ENCODE measurements around the gene RNASET2. TPM values are rescaled to one million over a fixed set of nuclear protein-coding genes. Genes with fewer than 3 reads are reported as not detected.

RNASET2 gene
- total and polyA plus RNA-seq, 2 donors from 2014 or later: 50.7 to 69.0 TPM

GRCh38 chr6:166977621-166978525 is 21.5 kb upstream of the RNASET2 start:
- no peaks in the 10 kb centered on the region for H3K36me3 ChIP-seq (ENCODE audit: control insufficient read depth in 2 of 3, insufficient read depth in 3 of 3, low read length in 3 of 3)
- intact Hi-C loops (cut with DNase I): no loop called here

GRCh38 chr6:166976636-166977035 is 20.3 kb upstream of the RNASET2 start:
- H3K9me3 ChIP-seq (ENCODE audit: control insufficient read depth in 2 of 3, insufficient read depth in 1 of 3, low read length in 3 of 3): no peaks in the 10 kb centered on the region
- H3K4me1 ChIP-seq (ENCODE audit: control insufficient read depth in 2 of 3, insufficient read depth in 2 of 3, low read depth in 1 of 3, low read length in 3 of 3): no peaks in the 10 kb centered on the region
- no peak overlapping the region for H3K9ac ChIP-seq (ENCODE audit: low read length in 3 of 3)
- no peak overlapping the region for H3K4me3 ChIP-seq (ENCODE audit: low read length in 3 of 3)
- H3K27ac ChIP-seq (ENCODE audit: low read depth in 2 of 2, low read length in 2 of 2): no peak overlapping the region
- H3K27me3 ChIP-seq (ENCODE audit: control insufficient read depth, insufficient read depth, low read length): no peaks in the 10 kb centered on the region
- FAIRE-seq (no peak), DNase-seq (no peak)
- TF ChIP-seq CTCF (IDR thresholded peaks at IDR 0.05; ENCODE audit: borderline replicate concordance, extremely low read depth, insufficient read depth): no peak
- no peaks in the 10 kb centered on the region for H3K36me3 ChIP-seq (ENCODE audit: control insufficient read depth in 2 of 3, insufficient read depth in 3 of 3, low read length in 3 of 3)
- intact Hi-C loops (cut with DNase I): no loop called here

More at GRCh38 chr6:166977621-166978525, 21.5 kb upstream of the RNASET2 start:
- H3K9ac ChIP-seq (ENCODE audit: low read length in 3 of 3): no peak overlapping the region
- no peaks in the 10 kb centered on the region for H3K9me3 ChIP-seq (ENCODE audit: control insufficient read depth in 2 of 3, insufficient read depth in 1 of 3, low read length in 3 of 3)
- H3K4me3 ChIP-seq (ENCODE audit: low read length in 3 of 3): no peak overlapping the region
- FAIRE-seq (no peak), DNase-seq (no peak)
- no peaks in the 10 kb centered on the region for H3K4me1 ChIP-seq (ENCODE audit: control insufficient read depth in 2 of 3, insufficient read depth in 2 of 3, low read depth in 1 of 3, low read length in 3 of 3)
- no peak for TF ChIP-seq CTCF (IDR thresholded peaks at IDR 0.05; ENCODE audit: borderline replicate concordance, extremely low read depth, insufficient read depth)
- H3K27ac ChIP-seq (ENCODE audit: low read depth in 2 of 2, low read length in 2 of 2): no peak overlapping the region
- no peaks in the 10 kb centered on the region for H3K27me3 ChIP-seq (ENCODE audit: control insufficient read depth, insufficient read depth, low read length)

- FAIRE-seq (no peak), DNase-seq (no peak)
- Histone ChIP-seq H3K27ac (ENCODE audit: low read depth in 2 of 2, low read length in 2 of 2) (no peak overlapping the region), H3K27me3 (ENCODE audit: control insufficient read depth, insufficient read depth, low read length) (no peaks in the 10 kb centered on the region), H3K9ac (ENCODE audit: low read length in 3 of 3) (no peak overlapping the region), H3K4me3 (ENCODE audit: low read length in 3 of 3) (no peak overlapping the region), H3K9me3 (ENCODE audit: control insufficient read depth in 2 of 3, insufficient read depth in 1 of 3, low read length in 3 of 3) (no peaks in the 10 kb centered on the region), H3K36me3 (ENCODE audit: control insufficient read depth in 2 of 3, insufficient read depth in 3 of 3, low read length in 3 of 3) (no peaks in the 10 kb centered on the region), H3K4me1 (ENCODE audit: control insufficient read depth in 2 of 3, insufficient read depth in 2 of 3, low read depth in 1 of 3, low read length in 3 of 3) (no peaks in the 10 kb centered on the region)
- intact Hi-C loops (cut with DNase I): no loop called here
- TF ChIP-seq CTCF (IDR thresholded peaks at IDR 0.05; ENCODE audit: borderline replicate concordance, extremely low read depth, insufficient read depth): no peak
Observed at GRCh38 chr6:166972101-166972500, 15.8 kb upstream of the RNASET2 start.

Measured in kidney (tissue), 14 donors.